ENCODE data around the gene DPCD.

The DPCD gene

DNA sequence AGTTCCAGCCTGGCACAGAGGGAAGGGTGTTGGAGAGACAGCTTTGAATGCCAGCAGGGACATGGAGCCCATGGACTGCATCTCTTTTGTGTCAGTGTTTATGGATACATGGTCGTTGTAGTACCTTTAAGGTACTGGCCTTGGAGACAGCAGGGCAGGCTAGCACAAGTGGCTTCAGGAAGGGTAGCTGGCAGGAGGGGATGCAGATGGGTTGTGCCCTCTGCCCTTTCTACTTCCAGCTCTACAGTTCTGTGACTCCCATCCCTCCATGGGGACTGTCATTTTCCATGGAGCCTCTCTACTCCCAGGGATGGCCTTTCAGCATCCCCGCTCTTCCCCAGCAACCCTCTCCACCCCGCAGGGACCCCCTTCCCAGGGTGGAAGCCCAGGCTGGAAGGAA is 25.1 kb upstream of the DPCD start:
- Histone ChIP-seq H3K4me2 (no peak overlapping the region), H3K36me3 (ENCODE audit: insufficient read depth) (no peaks in the 10 kb centered on the region), H3K27ac (no peak overlapping the region), H3K79me2 (ENCODE audit: insufficient read depth, low read depth) (no peaks in the 10 kb centered on the region), H3K4me1 (ENCODE audit: low read depth, poor library complexity, severe bottlenecking) (no peaks in the 10 kb centered on the region), H4K20me1 (ENCODE audit: insufficient read depth) (no peaks in the 10 kb centered on the region), H3K27me3 (ENCODE audit: insufficient read depth, low read depth) (no peaks in the 10 kb centered on the region), H3K9ac (no peak overlapping the region), H3K4me3 (IDR thresholded peaks at IDR 0.05; ENCODE audit: insufficient read depth, low read depth, low read length) (no peak overlapping the region), H2AFZ (ENCODE audit: low read depth) (no peak overlapping the region)
- TF ChIP-seq, protein P1, sequence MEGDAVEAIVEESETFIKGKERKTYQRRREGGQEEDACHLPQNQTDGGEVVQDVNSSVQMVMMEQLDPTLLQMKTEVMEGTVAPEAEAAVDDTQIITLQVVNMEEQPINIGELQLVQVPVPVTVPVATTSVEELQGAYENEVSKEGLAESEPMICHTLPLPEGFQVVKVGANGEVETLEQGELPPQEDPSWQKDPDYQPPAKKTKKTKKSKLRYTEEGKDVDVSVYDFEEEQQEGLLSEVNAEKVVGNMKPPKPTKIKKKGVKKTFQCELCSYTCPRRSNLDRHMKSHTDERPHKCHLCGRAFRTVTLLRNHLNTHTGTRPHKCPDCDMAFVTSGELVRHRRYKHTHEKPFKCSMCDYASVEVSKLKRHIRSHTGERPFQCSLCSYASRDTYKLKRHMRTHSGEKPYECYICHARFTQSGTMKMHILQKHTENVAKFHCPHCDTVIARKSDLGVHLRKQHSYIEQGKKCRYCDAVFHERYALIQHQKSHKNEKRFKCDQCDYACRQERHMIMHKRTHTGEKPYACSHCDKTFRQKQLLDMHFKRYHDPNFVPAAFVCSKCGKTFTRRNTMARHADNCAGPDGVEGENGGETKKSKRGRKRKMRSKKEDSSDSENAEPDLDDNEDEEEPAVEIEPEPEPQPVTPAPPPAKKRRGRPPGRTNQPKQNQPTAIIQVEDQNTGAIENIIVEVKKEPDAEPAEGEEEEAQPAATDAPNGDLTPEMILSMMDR (conservative IDR thresholded peaks at IDR 0.05; ENCODE audit: low read depth, low read length) = no peak

DNA sequence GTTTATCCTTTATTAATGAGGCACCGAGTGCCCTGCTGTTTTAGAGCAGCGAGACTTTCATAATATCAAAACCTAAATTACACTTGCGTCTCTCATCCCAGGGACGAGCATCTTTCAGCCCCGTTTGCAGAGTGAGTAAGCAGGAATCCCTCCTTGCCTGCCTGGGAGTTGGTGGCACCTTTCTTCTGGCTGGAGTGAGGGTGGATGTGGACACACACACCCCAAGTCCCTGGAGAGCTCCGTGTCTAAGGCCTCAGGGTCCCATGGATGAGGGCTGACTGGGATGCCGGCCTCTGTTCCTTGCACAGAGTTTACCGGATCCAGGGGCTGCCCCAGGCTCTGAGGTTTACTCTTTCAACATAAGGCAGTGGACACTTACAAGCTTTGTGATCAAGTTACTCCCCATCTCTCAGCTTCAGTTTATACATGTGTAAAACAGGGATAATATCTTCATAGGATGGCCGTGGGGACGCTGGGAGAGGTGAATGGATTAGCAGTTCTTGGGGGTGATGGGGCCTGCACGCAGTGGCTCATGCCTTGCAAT is 24.6 kb upstream of the DPCD start:
- Histone ChIP-seq H3K4me2 (no peak overlapping the region), H3K27me3 (ENCODE audit: insufficient read depth, low read depth) (no peaks in the 10 kb centered on the region), H3K9ac (no peak overlapping the region), H4K20me1 (ENCODE audit: insufficient read depth) (no peaks in the 10 kb centered on the region), H3K4me1 (ENCODE audit: low read depth, poor library complexity, severe bottlenecking) (no peaks in the 10 kb centered on the region), H3K36me3 (ENCODE audit: insufficient read depth) (no peaks in the 10 kb centered on the region), H3K27ac (no peak overlapping the region), H3K79me2 (ENCODE audit: insufficient read depth, low read depth) (no peaks in the 10 kb centered on the region), H2AFZ (ENCODE audit: low read depth) (no peak overlapping the region), H3K4me3 (IDR thresholded peaks at IDR 0.05; ENCODE audit: insufficient read depth, low read depth, low read length) (no peak overlapping the region)
- TF ChIP-seq, protein P1 (conservative IDR thresholded peaks at IDR 0.05; ENCODE audit: low read depth, low read length) = no peak

DNA sequence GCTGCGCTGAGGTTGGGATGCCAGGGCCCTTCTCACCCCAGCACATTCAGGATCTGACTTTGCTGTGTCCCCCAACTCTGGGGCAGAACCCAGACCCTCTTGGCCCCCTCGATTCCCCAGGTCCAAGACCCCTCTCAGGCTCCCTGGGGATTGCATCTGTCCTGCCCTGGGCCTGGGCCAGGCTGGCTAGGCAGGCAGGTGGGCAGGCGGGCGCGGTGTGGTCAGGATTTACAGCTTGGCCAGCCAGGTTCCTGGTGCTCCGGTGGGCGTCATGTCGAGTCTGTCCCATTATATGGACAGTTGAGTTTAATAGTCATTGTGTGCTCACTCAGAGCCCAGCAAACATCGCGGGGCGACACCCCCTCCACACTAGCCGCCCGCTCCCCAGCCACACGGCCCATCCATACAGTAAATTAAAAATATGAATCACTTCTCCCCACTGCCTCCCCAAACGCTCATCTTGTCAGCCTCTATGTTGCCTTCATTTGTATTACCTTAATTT is 23.6 kb upstream of the DPCD start:
- no peaks in the 10 kb centered on the region for H3K36me3 ChIP-seq (ENCODE audit: insufficient read depth)
- TF ChIP-seq, protein P1 (conservative IDR thresholded peaks at IDR 0.05; ENCODE audit: low read depth, low read length) = no peak
- H2AFZ ChIP-seq (ENCODE audit: low read depth) = no peak overlapping the region

DNA sequence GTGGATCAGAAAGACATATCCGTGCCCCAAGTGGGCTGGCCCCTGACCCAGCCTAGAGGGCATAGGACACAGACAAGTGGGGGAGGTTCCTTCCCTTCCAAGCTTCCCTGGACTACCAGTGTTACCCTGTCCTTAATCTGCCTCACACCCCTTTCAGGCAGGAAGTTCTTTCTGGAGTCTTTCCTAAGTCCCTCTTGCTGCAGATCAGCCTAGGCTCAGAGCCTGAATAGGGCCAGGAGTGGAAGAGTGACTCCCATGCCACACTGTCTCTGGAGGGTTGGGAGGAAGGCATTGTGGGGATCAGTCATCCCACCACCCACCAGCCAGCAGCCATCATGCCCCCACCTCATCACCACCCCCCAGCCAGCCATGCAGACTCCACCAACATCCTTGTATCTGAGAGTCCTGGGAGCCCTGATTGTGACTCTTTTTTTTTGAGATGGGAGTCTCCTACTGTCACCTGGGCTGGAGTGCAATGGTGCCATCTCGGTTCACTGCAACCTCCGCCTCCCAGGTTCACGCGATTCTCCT is 22.7 kb upstream of the DPCD start:
- peaks cover 4% of the 10 kb centered on the region for H3K4me1 ChIP-seq (ENCODE audit: low read depth, poor library complexity, severe bottlenecking)
- no peak overlapping the region for H3K4me3 ChIP-seq (IDR thresholded peaks at IDR 0.05; ENCODE audit: insufficient read depth, low read depth, low read length)
- H3K4me2 ChIP-seq = no peak overlapping the region
- H3K36me3 ChIP-seq (ENCODE audit: insufficient read depth) = no peaks in the 10 kb centered on the region
- H4K20me1 ChIP-seq (ENCODE audit: insufficient read depth) = no peaks in the 10 kb centered on the region
- H3K27ac ChIP-seq = no peak overlapping the region
- no peak overlapping the region for H3K9ac ChIP-seq
- TF ChIP-seq, protein P1 (conservative IDR thresholded peaks at IDR 0.05; ENCODE audit: low read depth, low read length) = no peak
- H2AFZ ChIP-seq (ENCODE audit: low read depth) = no peak overlapping the region
- H3K27me3 ChIP-seq (ENCODE audit: insufficient read depth, low read depth) = no peaks in the 10 kb centered on the region
- H3K79me2 ChIP-seq (ENCODE audit: insufficient read depth, low read depth) = no peaks in the 10 kb centered on the region

More for the DNA sequence above, 23.6 kb upstream of the DPCD start:
- no peaks in the 10 kb centered on the region for H3K79me2 ChIP-seq (ENCODE audit: insufficient read depth, low read depth)
- peaks cover 4% of the 10 kb centered on the region for H3K4me1 ChIP-seq (ENCODE audit: low read depth, poor library complexity, severe bottlenecking)
- H3K27me3 ChIP-seq (ENCODE audit: insufficient read depth, low read depth) = no peaks in the 10 kb centered on the region
- no peak overlapping the region for H3K4me3 ChIP-seq (IDR thresholded peaks at IDR 0.05; ENCODE audit: insufficient read depth, low read depth, low read length)
- no peaks in the 10 kb centered on the region for H4K20me1 ChIP-seq (ENCODE audit: insufficient read depth)
- H3K9ac ChIP-seq = no peak overlapping the region
- no peak overlapping the region for H3K4me2 ChIP-seq
- H3K27ac ChIP-seq = no peak overlapping the region
